ENCODE data around the gene ZNF821. TPM values are rescaled to one million over a fixed set of nuclear protein-coding genes. Genes with fewer than 3 reads are reported as not detected.

The ZNF821 gene
- total and polyA plus RNA-seq, 7 donors = 2.3 to 16.8 (median 9.5) TPM

DNA sequence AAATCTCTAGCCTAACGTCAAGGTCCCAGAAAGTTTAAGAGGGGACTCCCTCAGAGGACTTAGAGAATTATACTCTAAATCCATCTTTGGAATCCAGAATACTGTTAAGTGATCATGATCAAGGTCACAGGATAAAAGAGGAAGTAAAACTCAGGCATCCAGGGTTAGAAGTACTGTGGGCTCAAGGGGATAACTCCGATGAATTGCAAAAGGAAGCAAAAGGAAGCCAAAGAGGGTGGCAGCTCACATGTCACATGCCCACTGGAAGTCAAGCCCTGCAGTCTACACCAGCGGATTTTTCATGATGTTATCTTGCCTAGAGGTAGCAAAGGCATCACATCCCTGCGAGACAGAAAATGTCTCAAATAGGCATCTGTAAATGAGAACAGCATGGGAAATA, 3.8 kb downstream of the ZNF821 start:
- Histone ChIP-seq H3K4me3 (no peak overlapping the region), H3K9me3 (no peaks in the 10 kb centered on the region), H3K36me3 (peaks cover 0 to 31% (median 0%) of the 10 kb centered on the region in 4 donors), H3K27ac (no peak overlapping the region), H3K27me3 (no peaks in the 10 kb centered on the region), H3K4me1 (peaks cover 0 to 19% (median 14%) of the 10 kb centered on the region in 4 donors)
- WGBS, 2 donors = 61 to 91% methylated on average over 4 of the region's 4 CpGs
- TF ChIP-seq EP300 (IDR thresholded peaks at IDR 0.05) = no peak
- no peak for TF ChIP-seq POLR2AphosphoS5 (IDR thresholded peaks at IDR 0.05)
- TF ChIP-seq, protein P1, sequence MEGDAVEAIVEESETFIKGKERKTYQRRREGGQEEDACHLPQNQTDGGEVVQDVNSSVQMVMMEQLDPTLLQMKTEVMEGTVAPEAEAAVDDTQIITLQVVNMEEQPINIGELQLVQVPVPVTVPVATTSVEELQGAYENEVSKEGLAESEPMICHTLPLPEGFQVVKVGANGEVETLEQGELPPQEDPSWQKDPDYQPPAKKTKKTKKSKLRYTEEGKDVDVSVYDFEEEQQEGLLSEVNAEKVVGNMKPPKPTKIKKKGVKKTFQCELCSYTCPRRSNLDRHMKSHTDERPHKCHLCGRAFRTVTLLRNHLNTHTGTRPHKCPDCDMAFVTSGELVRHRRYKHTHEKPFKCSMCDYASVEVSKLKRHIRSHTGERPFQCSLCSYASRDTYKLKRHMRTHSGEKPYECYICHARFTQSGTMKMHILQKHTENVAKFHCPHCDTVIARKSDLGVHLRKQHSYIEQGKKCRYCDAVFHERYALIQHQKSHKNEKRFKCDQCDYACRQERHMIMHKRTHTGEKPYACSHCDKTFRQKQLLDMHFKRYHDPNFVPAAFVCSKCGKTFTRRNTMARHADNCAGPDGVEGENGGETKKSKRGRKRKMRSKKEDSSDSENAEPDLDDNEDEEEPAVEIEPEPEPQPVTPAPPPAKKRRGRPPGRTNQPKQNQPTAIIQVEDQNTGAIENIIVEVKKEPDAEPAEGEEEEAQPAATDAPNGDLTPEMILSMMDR (IDR thresholded peaks at IDR 0.05) = no peak
- no peak for TF ChIP-seq POLR2A (IDR thresholded peaks at IDR 0.05)
- no peak for DNase-seq
- intact Hi-C loops (cut with DNase I) = loop anchor here (5.0 kb wide), 3 partner anchors 33 to 158 kb away; partner anchors contain the start of genes AP1G1, ATXN1L and PHLPP2

DNA sequence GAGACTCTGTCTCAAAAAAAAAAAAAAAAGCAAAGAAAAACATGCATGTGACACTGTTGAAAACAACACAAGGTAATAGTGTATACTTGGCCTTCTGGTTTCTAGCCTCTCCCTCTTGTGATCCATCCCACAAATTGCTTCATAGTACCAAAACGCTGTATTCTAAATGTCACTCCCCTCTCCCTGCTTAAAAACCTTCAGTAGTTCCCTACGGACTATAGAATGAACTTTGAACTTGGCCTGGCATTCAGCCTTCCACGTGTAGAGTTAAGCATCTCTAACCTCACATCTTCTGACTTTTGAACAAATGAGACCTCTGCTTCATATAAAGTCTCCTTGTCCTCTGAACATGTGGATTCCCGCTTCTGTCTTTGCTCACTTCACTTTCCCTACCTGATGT, 5.1 kb downstream of the ZNF821 start:
- intact Hi-C loops (cut with DNase I) = no loop called here
- no peak overlapping the region for H3K27ac ChIP-seq
- H3K27me3 ChIP-seq = no peaks in the 10 kb centered on the region
- peaks cover 0 to 18% (median 11%) of the 10 kb centered on the region in 4 donors for H3K4me1 ChIP-seq
- peaks cover 0 to 38% (median 0%) of the 10 kb centered on the region in 4 donors for H3K36me3 ChIP-seq
- no peak for DNase-seq
- TF ChIP-seq POLR2A (IDR thresholded peaks at IDR 0.05) = no peak
- no peak for TF ChIP-seq POLR2AphosphoS5 (IDR thresholded peaks at IDR 0.05)
- TF ChIP-seq, protein P1 (IDR thresholded peaks at IDR 0.05) = no peak
- no peak for TF ChIP-seq EP300 (IDR thresholded peaks at IDR 0.05)
- 43 to 72% methylated on average over 4 of the region's 4 CpGs for WGBS, 2 donors
- H3K4me3 ChIP-seq = no peak overlapping the region
- no peaks in the 10 kb centered on the region for H3K9me3 ChIP-seq

DNA sequence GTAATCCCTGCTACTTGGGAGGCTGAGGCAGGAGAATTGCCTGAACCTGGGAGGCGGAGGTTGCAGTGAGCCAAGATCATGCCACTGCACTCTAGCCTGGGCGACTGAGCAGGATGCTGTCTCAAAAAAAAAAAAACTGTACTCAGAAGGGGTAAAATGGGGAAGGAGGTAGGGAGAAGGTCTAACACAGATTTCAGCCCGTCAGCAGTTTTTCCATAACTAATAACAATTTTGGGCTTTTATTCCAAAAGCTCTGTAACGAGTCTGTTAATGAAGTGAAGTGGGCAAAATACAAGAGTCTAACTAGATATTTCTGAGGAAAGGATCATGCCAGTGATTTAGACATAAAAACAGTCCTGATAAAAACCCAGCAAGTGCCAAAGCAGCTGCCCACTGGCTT, 10.8 kb downstream of the ZNF821 start:
- no peaks in the 10 kb centered on the region for H3K27me3 ChIP-seq
- DNase-seq = no peak
- TF ChIP-seq, protein P1 (IDR thresholded peaks at IDR 0.05) = no peak
- no peaks in the 10 kb centered on the region for H3K9me3 ChIP-seq
- peaks cover 0 to 38% (median 2%) of the 10 kb centered on the region in 4 donors for H3K36me3 ChIP-seq
- no peak overlapping the region for H3K27ac ChIP-seq
- no peaks in the 10 kb centered on the region for H3K4me1 ChIP-seq
- H3K4me3 ChIP-seq = no peak overlapping the region
- 90 to 91% methylated on average over 4 of the region's 4 CpGs for WGBS, 2 donors
- intact Hi-C loops (cut with DNase I) = no loop called here

DNA sequence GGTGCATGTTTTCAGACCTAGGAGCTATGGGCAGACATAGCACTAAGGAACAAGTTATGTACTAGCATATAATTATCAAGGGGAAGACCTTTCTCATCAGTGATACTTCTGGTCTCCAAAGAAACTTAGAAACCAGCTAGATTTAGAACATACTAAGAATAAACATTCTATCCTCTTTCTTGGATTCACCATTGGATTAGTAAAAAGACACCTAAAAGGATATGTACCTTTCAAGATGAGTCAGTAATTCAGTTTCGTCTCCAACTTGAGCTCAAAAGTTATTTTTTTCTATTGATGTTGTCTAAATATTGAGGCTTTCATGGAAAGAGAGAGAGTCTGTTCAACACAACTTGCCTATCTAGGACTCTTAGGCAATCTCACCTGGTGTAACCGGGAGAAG, 13.2 kb downstream of the ZNF821 start:
- Histone ChIP-seq H3K27ac (no peak overlapping the region), H3K4me3 (no peak overlapping the region), H3K27me3 (no peaks in the 10 kb centered on the region), H3K9me3 (no peaks in the 10 kb centered on the region), H3K36me3 (peaks cover 0 to 36% (median 9%) of the 10 kb centered on the region in 4 donors), H3K4me1 (no peaks in the 10 kb centered on the region)
- DNase-seq = no peak
- intact Hi-C loops (cut with DNase I) = no loop called here
- WGBS, 2 donors = 87 to 96% methylated on average over 2 of the region's 2 CpGs
- TF ChIP-seq, protein P1 (IDR thresholded peaks at IDR 0.05) = no peak
- no peak for TF ChIP-seq EP300 (IDR thresholded peaks at IDR 0.05)
- TF ChIP-seq POLR2A (IDR thresholded peaks at IDR 0.05) = no peak

DNA sequence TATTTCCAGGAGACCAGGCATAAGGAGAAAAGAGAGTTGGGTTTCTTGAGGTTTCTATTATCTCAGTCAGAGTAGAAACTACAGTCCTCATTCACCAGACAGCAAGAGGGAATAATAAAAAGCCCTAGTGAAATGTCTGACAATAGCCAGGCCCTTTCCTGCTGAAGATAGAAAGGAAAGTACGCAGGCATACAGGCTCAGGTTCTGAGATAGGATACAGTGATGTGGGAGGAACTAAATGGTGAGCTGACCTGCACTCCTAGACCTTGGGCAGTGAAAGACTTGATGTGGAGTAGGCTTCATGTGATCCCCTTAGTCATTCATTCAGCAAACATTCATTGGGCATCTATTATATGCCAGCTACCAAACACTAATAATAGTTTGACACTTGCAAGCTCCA, 14.9 kb downstream of the ZNF821 start:
- DNase-seq = no peak
- H3K9me3 ChIP-seq = no peaks in the 10 kb centered on the region
- no peaks in the 10 kb centered on the region for H3K4me1 ChIP-seq
- H3K27ac ChIP-seq = no peak overlapping the region
- intact Hi-C loops (cut with DNase I) = no loop called here
- no peak overlapping the region for H3K4me3 ChIP-seq
- H3K27me3 ChIP-seq = no peaks in the 10 kb centered on the region
- TF ChIP-seq, protein P1 (IDR thresholded peaks at IDR 0.05) = no peak
- TF ChIP-seq POLR2AphosphoS5 (IDR thresholded peaks at IDR 0.05) = no peak
- WGBS, 2 donors = 93 to 95% methylated on average over 1 of the region's 1 CpG
- peaks cover 0 to 40% (median 12%) of the 10 kb centered on the region in 4 donors for H3K36me3 ChIP-seq

Data from sigmoid colon (tissue), 7 donors.